ENCODE results near the gene INHA.

The INHA gene

GRCh38 chr2:219575566-219576504 is 3.7 kb downstream of the INHA start:
- no peak for DNase-seq (ENCODE audit: low read depth)

- DNase-seq (ENCODE audit: low read depth): no peak
These were observed 4.6 kb downstream of the INHA start for GRCh38 chr2:219576505-219577388.

- DNase-seq (ENCODE audit: low read depth): no peak
These were observed 6.9 kb downstream of the INHA start for GRCh38 chr2:219578811-219579613.

- no peak for DNase-seq (ENCODE audit: low read depth)
These were observed 9.2 kb downstream of the INHA start for GRCh38 chr2:219581346-219581745.

GRCh38 chr2:219591091-219591490 is 19.0 kb downstream of the INHA start:
- no peak for DNase-seq (ENCODE audit: low read depth)

GRCh38 chr2:219592736-219593135 is 20.6 kb downstream of the INHA start:
- DNase-seq (ENCODE audit: low read depth): no peak

GRCh38 chr2:219593154-219593553 is 21.0 kb downstream of the INHA start:
- DNase-seq (ENCODE audit: low read depth): no peak

GRCh38 chr2:219595256-219595655 is 23.1 kb downstream of the INHA start:
- no peak for DNase-seq (ENCODE audit: low read depth)

GRCh38 chr2:219596954-219597551 is 24.9 kb downstream of the INHA start:
- DNase-seq (ENCODE audit: low read depth): no peak

GRCh38 chr2:219597552-219598307 is 25.6 kb downstream of the INHA start, which contains the start of gene STK11IP:
TSS of gene STK11IP (plus strand) at chr2:219597857. CDS start at chr2:219598120, 263 bp downstream.
- peak; percentile 83 for DNase-seq (ENCODE audit: low read depth)

- no peak for DNase-seq (ENCODE audit: low read depth)
These were observed 26.4 kb downstream of the INHA start for GRCh38 chr2:219598308-219599078.

GRCh38 chr2:219603771-219604170 is 31.7 kb downstream of the INHA start:
- DNase-seq (ENCODE audit: low read depth): no peak

GRCh38 chr2:219605607-219605954 is 33.5 kb downstream of the INHA start:
- DNase-seq (ENCODE audit: low read depth): no peak

- DNase-seq (ENCODE audit: low read depth): no peak
These were observed 35.8 kb downstream of the INHA start for GRCh38 chr2:219607931-219608330.

GRCh38 chr2:219608399-219608964 is 36.4 kb downstream of the INHA start:
- no peak for DNase-seq (ENCODE audit: low read depth)

- no peak for DNase-seq (ENCODE audit: low read depth)
These were observed 37.1 kb downstream of the INHA start for GRCh38 chr2:219609149-219609750.

- DNase-seq (ENCODE audit: low read depth): no peak
These were observed 39.2 kb downstream of the INHA start for GRCh38 chr2:219611306-219611705.

GRCh38 chr2:219611866-219612576 is 39.9 kb downstream of the INHA start:
- no peak for DNase-seq (ENCODE audit: low read depth)
